Measurements from ENCODE around the gene MARCHF10. TPM values are rescaled to one million over a fixed set of nuclear protein-coding genes. Genes with fewer than 3 reads are reported as not detected.

MARCHF10 gene
- total RNA-seq, 1 experiment from 2014 or later: not detected

- DNase-seq: no peak
Observed at GRCh38 chr17:62780269-62780668, 27.8 kb downstream of the MARCHF10 start.

GRCh38 chr17:62778990-62779681, 29.0 kb downstream of the MARCHF10 start:
- Histone ChIP-seq H3K27me3 (no peaks in the 10 kb centered on the region), H3K36me3 (no peaks in the 10 kb centered on the region), H3K4me3 (no peak overlapping the region), H3K9me3 (peaks cover 3% of the 10 kb centered on the region)
- peak; percentile 93 for DNase-seq

More at GRCh38 chr17:62780269-62780668, 27.8 kb downstream of the MARCHF10 start:
- H3K27me3 ChIP-seq: no peaks in the 10 kb centered on the region
- no peaks in the 10 kb centered on the region for H3K36me3 ChIP-seq
- H3K4me3 ChIP-seq: no peak overlapping the region
- peaks cover 7% of the 10 kb centered on the region for H3K9me3 ChIP-seq

DNA sequence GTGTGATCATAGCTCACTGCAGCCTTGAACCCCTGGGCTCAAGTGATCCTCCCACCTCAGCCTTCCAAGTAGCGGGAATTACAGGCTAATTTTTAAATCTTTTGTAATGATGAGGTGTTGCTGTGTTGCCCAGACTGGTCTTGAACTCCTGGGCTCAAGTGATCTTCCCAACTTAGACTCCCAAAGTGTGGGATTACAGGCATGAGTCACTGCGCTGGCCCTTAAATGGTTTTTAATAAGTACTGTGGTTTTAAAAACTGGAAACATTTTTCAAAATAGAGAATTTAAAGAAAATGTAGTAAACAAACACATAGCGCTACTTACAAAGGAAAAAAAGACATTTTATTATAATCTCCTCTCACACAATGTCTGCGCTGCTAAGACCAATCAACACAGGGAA, 32.2 kb downstream of the MARCHF10 start:
- peak; percentile 25 for DNase-seq
- H3K27me3 ChIP-seq: no peaks in the 10 kb centered on the region
- H3K4me3 ChIP-seq: no peak overlapping the region
- H3K9me3 ChIP-seq: no peaks in the 10 kb centered on the region; the same call in 1 of the 2 replicates
- no peaks in the 10 kb centered on the region for H3K36me3 ChIP-seq

DNA sequence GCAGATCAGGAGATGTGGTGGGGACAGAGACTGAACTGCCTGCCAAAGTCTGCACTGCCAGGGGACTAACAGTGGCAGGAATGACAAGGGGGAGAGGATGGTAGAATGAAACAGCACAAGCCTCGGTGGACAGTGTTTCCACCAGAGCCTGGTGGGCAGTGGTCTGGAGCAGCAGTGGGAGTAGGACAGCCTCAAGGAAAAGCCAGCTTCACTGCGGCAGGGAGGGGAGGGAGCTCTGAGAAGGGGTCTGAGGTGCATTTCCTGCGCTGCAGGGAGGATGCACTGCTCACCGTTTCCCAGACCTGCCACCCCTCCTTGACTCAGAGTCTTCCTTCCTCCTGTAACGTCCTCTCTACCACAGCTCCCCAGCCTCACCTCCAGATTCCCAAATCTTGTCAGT, 33.8 kb downstream of the MARCHF10 start:
- DNase-seq: no peak
- H3K27me3 ChIP-seq: no peaks in the 10 kb centered on the region; the same call in 1 of the 2 replicates
- no peaks in the 10 kb centered on the region for H3K36me3 ChIP-seq
- no peak overlapping the region for H3K4me3 ChIP-seq
- no peaks in the 10 kb centered on the region; the same call in 1 of the 2 replicates for H3K9me3 ChIP-seq

DNA sequence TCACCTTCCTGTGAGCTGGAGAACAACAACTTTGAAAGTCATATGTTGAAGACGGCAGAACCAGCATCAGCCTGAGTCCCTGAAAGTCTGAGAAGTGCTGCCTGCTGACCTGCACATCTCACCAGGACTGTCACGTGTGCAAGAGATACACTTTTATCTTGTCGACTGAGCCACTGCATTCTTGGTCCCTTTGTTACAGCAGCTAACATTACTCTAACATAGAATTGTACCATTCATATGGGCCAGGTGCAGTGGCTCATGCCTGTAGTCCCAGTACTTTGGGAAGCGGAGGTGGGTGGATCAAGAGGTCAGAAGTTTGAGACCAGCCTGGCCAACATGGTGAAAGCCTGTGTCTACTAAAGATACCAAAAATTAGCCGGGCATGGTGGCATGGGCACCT, 40.1 kb downstream of the MARCHF10 start:
- Histone ChIP-seq H3K27me3 (no peaks in the 10 kb centered on the region; the same call in 1 of the 2 replicates), H3K4me3 (no peak overlapping the region), H3K36me3 (no peaks in the 10 kb centered on the region), H3K9me3 (no peaks in the 10 kb centered on the region; the same call in 1 of the 2 replicates)
- DNase-seq: no peak

GRCh38 chr17:62765351-62765750, 42.8 kb downstream of the MARCHF10 start:
- DNase-seq: no peak
- Histone ChIP-seq H3K36me3 (no peaks in the 10 kb centered on the region), H3K4me3 (no peak overlapping the region), H3K9me3 (no peaks in the 10 kb centered on the region), H3K27me3 (no peaks in the 10 kb centered on the region; the same call in 1 of the 2 replicates)

DNA sequence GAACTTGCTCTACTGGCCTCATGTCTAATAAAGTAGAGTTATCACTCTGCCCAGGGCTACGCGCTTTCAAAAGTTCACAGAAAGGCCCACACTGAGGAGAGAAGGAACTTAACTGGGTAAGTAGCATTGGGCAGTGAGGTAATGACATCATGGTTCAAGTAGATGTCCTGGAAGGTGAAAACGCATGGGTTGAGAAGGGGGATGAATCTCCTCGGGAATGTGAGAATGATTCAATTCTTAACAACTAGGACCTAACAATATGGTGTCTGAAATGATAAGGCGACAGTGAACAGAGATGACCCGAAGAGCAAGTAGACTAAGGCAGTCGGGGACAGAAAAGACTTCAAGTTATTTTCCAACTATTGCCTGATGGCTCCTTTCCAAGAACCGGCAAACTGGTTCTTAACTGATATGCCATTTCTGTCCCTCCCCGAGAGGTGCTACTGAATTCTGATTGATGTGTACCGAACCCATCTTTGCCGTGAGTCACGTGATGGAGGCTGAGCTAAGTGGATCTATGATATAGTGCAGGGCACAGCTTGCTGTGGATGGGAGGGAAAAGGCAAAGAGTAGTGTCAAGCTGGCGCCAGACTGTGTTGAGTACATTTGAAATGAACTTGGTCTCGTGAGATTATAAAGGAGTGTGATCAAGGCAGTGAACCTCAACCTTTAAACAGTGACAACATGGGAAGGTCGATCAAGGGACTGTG, 44.1 kb downstream of the MARCHF10 start:
- Histone ChIP-seq H3K4me3 (no peak overlapping the region), H3K9me3 (no peaks in the 10 kb centered on the region), H3K36me3 (no peaks in the 10 kb centered on the region), H3K27me3 (no peaks in the 10 kb centered on the region; the same call in 1 of the 2 replicates)
- no peak for DNase-seq

DNA sequence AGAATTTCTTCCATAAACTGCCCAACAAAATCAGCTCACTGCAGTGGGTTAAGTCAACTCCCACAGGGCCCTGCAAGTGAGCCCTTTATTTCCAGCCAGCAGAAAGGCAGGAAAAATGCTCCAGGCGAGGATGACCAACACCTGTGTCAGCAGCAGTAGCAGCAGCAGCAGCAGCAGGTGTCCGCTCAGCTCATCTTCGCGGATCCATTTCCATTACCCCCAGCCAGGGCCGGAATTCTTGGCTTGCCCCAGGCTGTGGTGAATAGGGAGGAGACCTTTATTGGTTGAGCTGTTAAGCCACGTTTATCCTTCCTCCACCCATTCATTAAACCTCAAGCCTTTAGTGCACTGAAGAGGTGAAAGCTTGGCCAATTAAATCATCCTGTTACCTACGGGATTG, 46.2 kb downstream of the MARCHF10 start:
- Histone ChIP-seq H3K4me3 (no peak overlapping the region), H3K36me3 (no peaks in the 10 kb centered on the region), H3K9me3 (no peaks in the 10 kb centered on the region), H3K27me3 (peaks cover 2% of the 10 kb centered on the region; the same call in 1 of the 2 replicates)
- DNase-seq: no peak

DNA sequence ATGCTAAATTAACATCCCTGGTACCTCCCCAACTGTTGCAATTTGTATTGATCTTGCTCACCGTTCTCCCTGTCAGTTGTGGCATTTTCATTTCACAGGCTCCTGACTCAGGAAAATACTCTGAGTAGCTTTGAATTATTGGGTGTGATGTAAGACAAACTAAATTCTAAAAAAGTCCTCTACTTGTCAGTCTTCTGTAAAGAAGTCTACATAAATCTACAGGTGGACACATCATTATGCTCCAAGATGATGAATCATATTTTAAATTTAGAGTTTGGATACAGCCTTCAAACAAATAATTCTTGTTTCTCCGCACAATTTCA, 47.2 kb downstream of the MARCHF10 start:
- peaks cover 2% of the 10 kb centered on the region; the same call in 1 of the 2 replicates for H3K27me3 ChIP-seq
- H3K36me3 ChIP-seq: no peaks in the 10 kb centered on the region
- H3K9me3 ChIP-seq: no peaks in the 10 kb centered on the region
- no peak for DNase-seq
- H3K4me3 ChIP-seq: no peak overlapping the region

GRCh38 chr17:62760059-62760944, 47.8 kb downstream of the MARCHF10 start:
- H3K9me3 ChIP-seq: no peaks in the 10 kb centered on the region
- H3K36me3 ChIP-seq: no peaks in the 10 kb centered on the region
- H3K27me3 ChIP-seq: peaks cover 2% of the 10 kb centered on the region; the same call in 1 of the 2 replicates
- no peak overlapping the region for H3K4me3 ChIP-seq
- no peak for DNase-seq

- DNase-seq: no peak
- no peaks in the 10 kb centered on the region for H3K9me3 ChIP-seq
- H3K27me3 ChIP-seq: peaks cover 2% of the 10 kb centered on the region; the same call in 1 of the 2 replicates
- no peak overlapping the region for H3K4me3 ChIP-seq
- H3K36me3 ChIP-seq: no peaks in the 10 kb centered on the region
Observed at GRCh38 chr17:62757500-62757951, 50.6 kb downstream of the MARCHF10 start.

DNA sequence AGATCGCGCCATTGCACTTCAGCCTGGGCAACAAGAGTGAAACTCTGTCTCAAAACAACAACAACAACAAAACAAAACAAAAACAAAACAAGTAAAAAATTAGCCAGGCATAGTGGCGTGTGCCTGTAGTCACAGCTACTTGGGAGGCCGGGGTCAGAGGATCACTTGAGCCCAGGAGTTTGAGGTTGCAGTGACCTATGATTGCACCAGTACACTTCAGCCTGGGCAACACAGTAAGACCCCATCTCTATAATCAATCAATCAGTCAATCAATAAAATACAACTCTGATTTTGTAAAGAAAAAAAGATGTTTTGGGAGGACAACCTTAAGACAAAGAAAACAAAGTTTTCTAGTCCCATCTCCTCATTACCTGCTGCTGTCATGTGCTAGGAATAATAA, 51.9 kb downstream of the MARCHF10 start:
- H3K27me3 ChIP-seq: peaks cover 2% of the 10 kb centered on the region; the same call in 1 of the 2 replicates
- H3K36me3 ChIP-seq: no peaks in the 10 kb centered on the region
- DNase-seq: no peak

GRCh38 chr17:62755141-62755851, 52.8 kb downstream of the MARCHF10 start:
- no peaks in the 10 kb centered on the region for H3K9me3 ChIP-seq
- H3K27me3 ChIP-seq: peaks cover 2% of the 10 kb centered on the region; the same call in 1 of the 2 replicates
- no peaks in the 10 kb centered on the region for H3K36me3 ChIP-seq
- H3K4me3 ChIP-seq: no peak overlapping the region
- DNase-seq: no peak

More for the DNA sequence above, 51.9 kb downstream of the MARCHF10 start:
- Histone ChIP-seq H3K4me3 (no peak overlapping the region), H3K9me3 (no peaks in the 10 kb centered on the region)

DNA sequence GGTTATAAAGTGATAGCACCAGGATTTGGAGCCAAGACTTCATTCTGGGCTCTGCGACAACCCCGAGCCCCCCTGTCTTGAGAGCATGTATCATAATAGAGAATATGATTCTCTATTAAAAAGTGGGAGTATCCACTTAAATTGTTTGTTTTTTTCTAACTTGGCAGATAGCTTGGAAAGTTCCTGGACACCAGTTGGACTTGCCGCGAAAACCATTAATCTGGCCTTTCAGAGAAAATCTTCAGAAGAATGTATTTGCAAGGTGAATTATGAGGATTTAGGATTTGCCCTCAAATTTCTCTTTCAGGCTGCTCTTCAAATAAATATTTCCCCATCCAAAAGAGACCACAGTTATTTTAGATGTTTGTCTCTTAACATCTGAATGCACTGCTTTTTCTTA, 53.5 kb downstream of the MARCHF10 start:
- Histone ChIP-seq H3K4me3 (no peak overlapping the region), H3K9me3 (no peaks in the 10 kb centered on the region), H3K36me3 (no peaks in the 10 kb centered on the region), H3K27me3 (peaks cover 2% of the 10 kb centered on the region; the same call in 1 of the 2 replicates)
- DNase-seq: no peak

GRCh38 chr17:62753562-62753961, 54.6 kb downstream of the MARCHF10 start:
- Histone ChIP-seq H3K4me3 (no peak overlapping the region), H3K27me3 (peaks cover 2% of the 10 kb centered on the region; the same call in 1 of the 2 replicates)
- DNase-seq: no peak

DNA sequence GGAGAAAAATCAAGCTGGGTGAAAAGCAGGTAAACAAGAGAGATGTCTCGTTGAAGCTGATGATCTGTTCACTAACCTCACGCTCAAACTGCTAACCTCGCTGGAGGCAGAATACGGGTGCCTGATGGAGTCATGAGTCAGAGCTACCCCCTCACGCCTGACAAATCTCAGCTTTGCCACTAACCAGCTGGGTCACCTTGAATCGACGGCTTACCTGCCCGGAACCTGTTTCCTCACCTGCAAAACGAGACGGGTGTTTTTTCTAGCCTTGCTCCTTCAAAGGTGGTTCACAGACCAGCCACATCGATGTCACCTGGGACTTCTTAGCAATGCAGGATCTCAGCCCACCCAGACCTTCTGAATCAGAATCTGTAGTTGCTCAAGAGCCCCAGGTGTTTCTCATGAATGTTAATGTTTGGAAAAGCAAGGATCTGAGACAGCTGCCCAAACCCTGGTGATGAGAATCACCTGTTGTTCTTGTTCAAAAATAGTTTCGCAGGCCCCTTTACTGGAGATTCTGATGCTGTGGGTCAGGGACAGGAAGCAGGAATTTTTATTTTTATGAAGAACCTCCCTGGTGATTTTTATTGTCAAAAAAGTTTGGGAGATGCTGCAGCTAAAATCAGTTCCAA, 56.9 kb downstream of the MARCHF10 start:
- no peaks in the 10 kb centered on the region for H3K36me3 ChIP-seq
- no peak overlapping the region for H3K4me3 ChIP-seq
- no peaks in the 10 kb centered on the region for H3K9me3 ChIP-seq
- no peak for DNase-seq
- no peaks in the 10 kb centered on the region for H3K27me3 ChIP-seq

More at GRCh38 chr17:62753562-62753961, 54.6 kb downstream of the MARCHF10 start:
- Histone ChIP-seq H3K9me3 (no peaks in the 10 kb centered on the region), H3K36me3 (no peaks in the 10 kb centered on the region)

Measured in MG63 (cell line).